K562 (cell line): Measurements from ENCODE around the gene CAVIN1. TPM values are rescaled to one million over a fixed set of nuclear protein-coding genes. Genes with fewer than 3 reads are reported as not detected.
A peak's percentile ranks its signal among the peaks of the same experiment; 100 is the strongest.

Source experiments
- ATAC-seq: fragments of 200-7000 bp; cut with Tn5 transposase; 3 replicates; pipeline ENCODE4 v1.9.1; 2020; ENCODE audit warnings: moderate library complexity
- BruUV-seq: library from RNA; stranded (reverse); fragments of 400-500 nt; replicated peaks from 2 replicates; lab custom pipeline; 2021; lab: Mats Ljungman, UMichigan
- CTCF ChIA-PET: fragments of 300-600 bp; formaldehyde crosslinking; extraction: SDS; loops from one replicate; lab custom pipeline; 2021; ENCODE audit warnings: low intra/inter-chr PET ratio; lab: Yijun Ruan, JAX
- POLR2A ChIA-PET: fragments of 300-600, 350-650 bp; sonication (Branson Sonifier 250); formaldehyde crosslinking; extraction: SDS; loops from one replicate; lab custom pipeline; 2021; ENCODE audit warnings: antibody characterized with exemption, inconsistent platforms; lab: Yijun Ruan, JAX
- DNase-seq, 4 experiments: peaks; one replicate each; pipeline versions ENCODE4 v3.0.0 to v3.0.0-alpha.2; 2011 to 2018; ENCODE audit warnings: low spot score in 3 of 4, mixed read lengths in 3 of 4; ENCODE audit errors: extremely low read depth in 1 of 4
- FAIRE-seq: peaks from 2 replicates; lab custom pipeline; 2011; peaks lifted over from hg19 to GRCh38; lab: Jason Lieb, UNC
- H2AFZ ChIP-seq: 2 replicates; pipeline ENCODE4 v1.6.0; 2011; ENCODE audit warnings: low read depth, low read length, control low read depth, inconsistent platforms
- H3K27ac ChIP-seq: fragments of 200-600 bp; 3 replicates; pipeline ENCODE4 v1.8.0; 2011; ENCODE audit warnings: low read depth, mild to moderate bottlenecking, control low read depth, inconsistent platforms, low read length, moderate library complexity, mixed read lengths; ENCODE audit errors: extremely low read depth
- H3K27me3 ChIP-seq, 2 experiments: fragments of 300-600 bp in 1 of 2; 2 replicates in 1 of 2; 3 replicates in 1 of 2; pipeline versions ENCODE4 v1.6.0 to v1.8.0; 2011; ENCODE audit warnings: inconsistent platforms in 2 of 2, low read length in 2 of 2, mild to moderate bottlenecking in 1 of 2, mixed read lengths in 1 of 2, moderate library complexity in 1 of 2; ENCODE audit not compliant: control insufficient read depth in 2 of 2, insufficient read depth in 2 of 2
- H3K36me3 ChIP-seq: fragments of 300-600 bp; 3 replicates; pipeline ENCODE4 v1.8.0; 2011; ENCODE audit warnings: mild to moderate bottlenecking, low read length, inconsistent platforms; ENCODE audit not compliant: control insufficient read depth, insufficient read depth
- H3K4me1 ChIP-seq, 2 experiments: fragments of 200-600 bp in 1 of 2; replicated peaks in 1 of 2; 2 replicates in 1 of 2; 3 replicates in 1 of 2; pipeline versions ENCODE4 v1.5.1 to v1.8.0; 2011; ENCODE audit warnings: inconsistent platforms in 2 of 2, low read length in 2 of 2, mild to moderate bottlenecking in 1 of 2, mixed read lengths in 1 of 2, moderate library complexity in 1 of 2; ENCODE audit not compliant: control insufficient read depth in 2 of 2, insufficient read depth in 2 of 2
- H3K4me2 ChIP-seq: 2 replicates; pipeline ENCODE4 v1.6.1; 2011; ENCODE audit warnings: low read length, control low read depth, inconsistent platforms, mixed read lengths; ENCODE audit not compliant: insufficient read depth
- H3K4me3 ChIP-seq: fragments of 200-600 bp; sonication (generic), shearing (Covaris generic); 2 replicates; pipeline ENCODE4 v1.5.1; 2016; ENCODE audit warnings: control low read depth, inconsistent platforms
- H3K79me2 ChIP-seq: fragments of 200-600 bp; 3 replicates; pipeline ENCODE4 v1.8.0; 2011; ENCODE audit warnings: low read length, inconsistent platforms; ENCODE audit not compliant: control insufficient read depth, insufficient read depth
- H3K9ac ChIP-seq, 2 experiments: 2 replicates each; pipeline versions ENCODE4 v1.6.0 to v1.6.1; 2011; ENCODE audit warnings: low read depth in 2 of 2, low read length in 2 of 2, control low read depth in 1 of 2, inconsistent platforms in 1 of 2, mild to moderate bottlenecking in 1 of 2, mixed read lengths in 1 of 2; ENCODE audit not compliant: insufficient read depth in 1 of 2
- H3K9me1 ChIP-seq: one replicate; pipeline ENCODE4 v1.6.0; 2011; ENCODE audit warnings: inconsistent platforms, mild to moderate bottlenecking, low read length, moderate library complexity; ENCODE audit not compliant: control insufficient read depth, insufficient read depth
- H3K9me3 ChIP-seq: replicated peaks from 2 replicates; pipeline ENCODE4 v1.5.1; 2011; ENCODE audit warnings: low read depth, low read length, inconsistent platforms; ENCODE audit not compliant: control insufficient read depth, insufficient read depth
- H4K20me1 ChIP-seq: replicated peaks from 2 replicates; pipeline ENCODE4 v1.6.1; 2011; ENCODE audit warnings: low read length, inconsistent platforms, mixed read lengths; ENCODE audit not compliant: control insufficient read depth, insufficient read depth
- HINFP ChIP-seq: fragments of 450-650 bp; conservative IDR thresholded peaks from 2 replicates; pipeline ENCODE4 v1.6.1; 2016; ENCODE audit warnings: missing genetic modification characterization, low read depth, mild to moderate bottlenecking, control low read depth, missing compliant biosample characterization
- KDM1A ChIP-seq, 2 experiments: fragments of 450-650 bp; IDR thresholded peaks; 2 replicates each; pipeline ENCODE4 v1.6.1; 2016; ENCODE audit warnings: mild to moderate bottlenecking in 2 of 2
- LARP7 ChIP-seq: fragments of 450-650 bp; IDR thresholded peaks from 2 replicates; pipeline ENCODE4 v1.6.1; 2016
- MAFF ChIP-seq: IDR thresholded peaks from 2 replicates; pipeline ENCODE4 v1.6.1; 2012; ENCODE audit warnings: low read length, improper control_type of control experiment
- POLR2G ChIP-seq: fragments of 200-400 bp; formaldehyde crosslinking; IDR thresholded peaks from 2 replicates; pipeline ENCODE4 v1.6.1; 2017; ENCODE audit warnings: low read depth, mild to moderate bottlenecking, antibody characterized with exemption, low read length, moderate library complexity
- RBM25 ChIP-seq: fragments of 200-400 bp; formaldehyde crosslinking; IDR thresholded peaks from 2 replicates; pipeline ENCODE4 v1.6.1; 2018; ENCODE audit warnings: low read length, low read depth, moderate library complexity; ENCODE audit not compliant: severe bottlenecking
- RFX7 ChIP-seq: fragments of 250-450 bp; sonication (Bioruptor Pico); IDR thresholded peaks from 2 replicates; pipeline ENCODE4 v1.5.1; 2021; ENCODE audit warnings: mild to moderate bottlenecking
- TCFL5 ChIP-seq: fragments of 250-450 bp; sonication (Bioruptor Pico); conservative IDR thresholded peaks from 2 replicates; pipeline ENCODE4 v1.6.1; 2021; ENCODE audit warnings: mild to moderate bottlenecking, moderate library complexity, matching md5 sums
- TEAD2 ChIP-seq: fragments of 450-650 bp; IDR thresholded peaks from 2 replicates; pipeline ENCODE4 v1.6.1; 2016; ENCODE audit warnings: missing genetic modification characterization, control low read depth, missing compliant biosample characterization
- XRCC3 ChIP-seq: fragments of 450-650 bp; IDR thresholded peaks from 2 replicates; pipeline ENCODE4 v1.6.1; 2017; ENCODE audit warnings: mild to moderate bottlenecking, moderate library complexity
- ZNF253 ChIP-seq: fragments of 250-450 bp; sonication (Bioruptor Pico); conservative IDR thresholded peaks from 2 replicates; pipeline ENCODE4 v1.6.1; 2021; ENCODE audit warnings: mild to moderate bottlenecking
- ZNF431 ChIP-seq: sonication (generic); formaldehyde crosslinking; IDR thresholded peaks from 2 replicates; pipeline ENCODE4 v1.8.0; 2022; ENCODE audit warnings: mild to moderate bottlenecking, missing genetic modification reagents
- ZNF75A ChIP-seq: fragments of 450-650 bp; formaldehyde crosslinking; IDR thresholded peaks from 2 replicates; pipeline ENCODE4 v1.4.0; 2020; ENCODE audit warnings: mild to moderate bottlenecking
- WGBS: fragments of 100-300 bp; shearing (Covaris generic); methylation state at CpG from one replicate; pipeline ENCODE4 v1.1.6; 2016; ENCODE audit warnings: low coverage, mixed read lengths; ENCODE audit not compliant: insufficient coverage; ENCODE audit errors: missing lambda C conversion rate; 5-methylcytosine and 5-hydroxymethylcytosine counted together
- in situ Hi-C: fragments of 300-500 bp; cut with MboI; formaldehyde crosslinking; loops from 4 replicates; pipeline ENCODE4 v1.15.0; 2018; ENCODE audit warnings: inconsistent platforms, mixed read lengths
- intact Hi-C: fragments of 100-400 bp; cut with micrococcal nuclease; formaldehyde crosslinking; loops from 2 replicates; pipeline ENCODE4 v1.14.2; 2022
- polyA plus RNA-seq, 8 experiments: library from polyadenylated mRNA; depleted of rRNA in 4 of 8; stranded (reverse) in 5 of 8; unstranded in 3 of 8; fragments of >200 nt; fragmentation: Nextera tagmentation in 2 of 8; fragmentation: Illumina TruSeq in 1 of 8; extraction: Ambion mirVana in 2 of 8; extraction: Trizol in 1 of 8; gene quantifications; 2 replicates each; pipeline versions ENCODE4 v1.2.1 to v1.2.3, GENCODE V29; 2011 to 2014; ENCODE audit warnings: inconsistent platforms in 1 of 8, missing spikeins in 1 of 8
- total RNA-seq, 7 experiments: library from RNA; depleted of rRNA in 6 of 7; stranded (reverse); fragments of >200 nt in 6 of 7; fragmentation: Illumina TruSeq in 2 of 7; extraction: Trizol in 2 of 7; gene quantifications; 2 replicates each; pipeline versions ENCODE4 v1.2.1 to v1.2.3, GENCODE V29; 2011 to 2021; ENCODE audit warnings: low replicate concordance in 1 of 7
- TF ChIP-seq, protein P1 (sequence below): sonication (generic); formaldehyde crosslinking; IDR thresholded peaks from 2 replicates; pipeline ENCODE4 v1.8.1; 2023; ENCODE audit warnings: missing genetic modification reagents, mild to moderate bottlenecking, borderline replicate concordance

Gene CAVIN1
- total and polyA plus RNA-seq, 9 of the 15 experiments (the other 6 are each of a cell fraction or from before 2014, with no cell fraction given): 6.8 to 162 (median 74.5) TPM

DNA sequence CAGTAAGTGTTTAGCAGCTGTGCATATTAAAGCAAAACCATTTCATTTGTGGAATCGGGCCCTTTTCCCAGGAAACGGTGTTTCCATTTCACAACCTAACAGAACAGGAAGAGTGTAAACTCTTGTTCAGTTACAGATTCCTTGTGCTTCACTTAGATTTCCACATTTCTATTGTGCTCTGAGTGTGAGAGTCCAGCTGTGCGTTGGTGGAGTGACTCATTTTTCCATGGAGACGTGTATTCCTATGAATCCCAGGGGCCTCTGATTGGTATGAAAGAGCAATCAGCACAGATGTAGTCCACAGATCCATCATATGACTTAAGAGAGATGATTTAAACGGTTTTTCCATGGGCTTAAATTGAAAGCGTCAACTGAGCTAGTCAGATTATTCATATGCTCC lies 13.3 kb upstream of the CAVIN1 start:
- Histone ChIP-seq H3K9ac (no peak overlapping the region), H3K9me1 (no peaks in the 10 kb centered on the region), H3K4me3 (no peak overlapping the region), H2AFZ (peak overlapping the region; percentile 44), H3K27me3 (no peaks in the 10 kb centered on the region), H3K79me2 (no peaks in the 10 kb centered on the region), H3K27ac (no peak overlapping the region), H3K9me3 (no peaks in the 10 kb centered on the region), H3K4me1 (no peaks in the 10 kb centered on the region; a peak in 1 of 5 replicates), H4K20me1 (no peaks in the 10 kb centered on the region), H3K36me3 (no peaks in the 10 kb centered on the region), H3K4me2 (no peak overlapping the region)
- ChIA-PET POLR2A (interaction anchor here (1.9 kb wide), 1 partner anchor 13 kb away, joined by 7 read pairs; the partner anchor contains the start of gene CAVIN1), CTCF (no interaction called here)
- intact Hi-C loops: no loop called here
- peak in 1 of 4 experiments; percentile 10 for DNase-seq
- ATAC-seq: no peak
- BruUV-seq: no TSS peak
- no peak for TF ChIP-seq POLR2G
- no peak for TF ChIP-seq RFX7
- no peak for TF ChIP-seq ZNF75A (CRISPR knock-in tag)
- no peak for TF ChIP-seq TEAD2
- TF ChIP-seq ZNF431 (CRISPR knock-in tag): no peak
- TF ChIP-seq TCFL5 (CRISPR knock-in tag): no peak
- TF ChIP-seq MAFF: no peak
- no peak for TF ChIP-seq RBM25
- no peak for TF ChIP-seq KDM1A (IDR thresholded peaks at IDR 0.05)
- TF ChIP-seq LARP7: no peak
- TF ChIP-seq XRCC3: no peak
- no peak for TF ChIP-seq HINFP (tag)
- TF ChIP-seq ZNF253 (CRISPR knock-in tag): no peak
- TF ChIP-seq, protein P1, sequence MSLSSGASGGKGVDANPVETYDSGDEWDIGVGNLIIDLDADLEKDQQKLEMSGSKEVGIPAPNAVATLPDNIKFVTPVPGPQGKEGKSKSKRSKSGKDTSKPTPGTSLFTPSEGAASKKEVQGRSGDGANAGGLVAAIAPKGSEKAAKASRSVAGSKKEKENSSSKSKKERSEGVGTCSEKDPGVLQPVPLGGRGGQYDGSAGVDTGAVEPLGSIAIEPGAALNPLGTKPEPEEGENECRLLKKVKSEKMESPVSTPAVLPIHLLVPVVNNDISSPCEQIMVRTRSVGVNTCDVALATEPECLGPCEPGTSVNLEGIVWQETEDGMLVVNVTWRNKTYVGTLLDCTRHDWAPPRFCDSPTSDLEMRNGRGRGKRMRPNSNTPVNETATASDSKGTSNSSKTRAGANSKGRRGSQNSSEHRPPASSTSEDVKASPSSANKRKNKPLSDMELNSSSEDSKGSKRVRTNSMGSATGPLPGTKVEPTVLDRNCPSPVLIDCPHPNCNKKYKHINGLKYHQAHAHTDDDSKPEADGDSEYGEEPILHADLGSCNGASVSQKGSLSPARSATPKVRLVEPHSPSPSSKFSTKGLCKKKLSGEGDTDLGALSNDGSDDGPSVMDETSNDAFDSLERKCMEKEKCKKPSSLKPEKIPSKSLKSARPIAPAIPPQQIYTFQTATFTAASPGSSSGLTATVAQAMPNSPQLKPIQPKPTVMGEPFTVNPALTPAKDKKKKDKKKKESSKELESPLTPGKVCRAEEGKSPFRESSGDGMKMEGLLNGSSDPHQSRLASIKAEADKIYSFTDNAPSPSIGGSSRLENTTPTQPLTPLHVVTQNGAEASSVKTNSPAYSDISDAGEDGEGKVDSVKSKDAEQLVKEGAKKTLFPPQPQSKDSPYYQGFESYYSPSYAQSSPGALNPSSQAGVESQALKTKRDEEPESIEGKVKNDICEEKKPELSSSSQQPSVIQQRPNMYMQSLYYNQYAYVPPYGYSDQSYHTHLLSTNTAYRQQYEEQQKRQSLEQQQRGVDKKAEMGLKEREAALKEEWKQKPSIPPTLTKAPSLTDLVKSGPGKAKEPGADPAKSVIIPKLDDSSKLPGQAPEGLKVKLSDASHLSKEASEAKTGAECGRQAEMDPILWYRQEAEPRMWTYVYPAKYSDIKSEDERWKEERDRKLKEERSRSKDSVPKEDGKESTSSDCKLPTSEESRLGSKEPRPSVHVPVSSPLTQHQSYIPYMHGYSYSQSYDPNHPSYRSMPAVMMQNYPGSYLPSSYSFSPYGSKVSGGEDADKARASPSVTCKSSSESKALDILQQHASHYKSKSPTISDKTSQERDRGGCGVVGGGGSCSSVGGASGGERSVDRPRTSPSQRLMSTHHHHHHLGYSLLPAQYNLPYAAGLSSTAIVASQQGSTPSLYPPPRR (CRISPR knock-in tag): no peak
- in situ Hi-C loops: no loop called here
- 52% methylated on average over 6 of the region's 6 CpGs for WGBS
- FAIRE-seq: no peak
